Measurements from ENCODE around the gene CHD5.

The CHD5 gene

GRCh38 chr1:6098303-6099215 is 81.6 kb downstream of the CHD5 start:
- H3K9ac ChIP-seq, result no peak overlapping the region
- no peaks in the 10 kb centered on the region for H3K27me3 ChIP-seq
- H3K4me2 ChIP-seq, result no peak overlapping the region
- TF ChIP-seq Cebpa-rat (IDR thresholded peaks at IDR 0.05), result no peak
- H3K27ac ChIP-seq, result no peak overlapping the region
- H3K4me1 ChIP-seq, result peaks cover 32% of the 10 kb centered on the region
- H4K20me1 ChIP-seq, result peaks cover 58% of the 10 kb centered on the region
- no peaks in the 10 kb centered on the region for H3K9me3 ChIP-seq
- H3K36me3 ChIP-seq, result peaks cover 56% of the 10 kb centered on the region
- H3K4me3 ChIP-seq, result no peak overlapping the region

GRCh38 chr1:6097824-6098223 is 82.3 kb downstream of the CHD5 start:
- TF ChIP-seq Cebpa-rat (IDR thresholded peaks at IDR 0.05), result no peak
- Histone ChIP-seq H3K4me1 (peaks cover 37% of the 10 kb centered on the region), H3K4me3 (no peak overlapping the region), H3K36me3 (peaks cover 63% of the 10 kb centered on the region), H3K9ac (no peak overlapping the region), H4K20me1 (peaks cover 65% of the 10 kb centered on the region), H3K9me3 (no peaks in the 10 kb centered on the region), H3K27me3 (no peaks in the 10 kb centered on the region), H3K4me2 (no peak overlapping the region), H3K27ac (no peak overlapping the region)

- Histone ChIP-seq H3K36me3 (peaks cover 69% of the 10 kb centered on the region), H3K27me3 (no peaks in the 10 kb centered on the region), H3K9me3 (no peaks in the 10 kb centered on the region), H3K4me3 (no peak overlapping the region), H3K9ac (no peak overlapping the region), H4K20me1 (peaks cover 72% of the 10 kb centered on the region), H3K4me1 (peaks cover 38% of the 10 kb centered on the region), H3K4me2 (no peak overlapping the region), H3K27ac (no peak overlapping the region)
- TF ChIP-seq Cebpa-rat (IDR thresholded peaks at IDR 0.05), result no peak
These were observed 83.0 kb downstream of the CHD5 start for GRCh38 chr1:6097117-6097595.

- H3K9ac ChIP-seq, result no peak overlapping the region
- H3K27me3 ChIP-seq, result no peaks in the 10 kb centered on the region
- H4K20me1 ChIP-seq, result peaks cover 79% of the 10 kb centered on the region
- no peak overlapping the region for H3K4me2 ChIP-seq
- TF ChIP-seq Cebpa-rat (IDR thresholded peaks at IDR 0.05), result no peak
- H3K4me1 ChIP-seq, result peaks cover 39% of the 10 kb centered on the region
- H3K9me3 ChIP-seq, result no peaks in the 10 kb centered on the region
- H3K4me3 ChIP-seq, result no peak overlapping the region
- 0 out of 2 replicates have a peak overlapping the region, but pooled peaks have one; percentile 22 for H3K27ac ChIP-seq
- peaks cover 75% of the 10 kb centered on the region for H3K36me3 ChIP-seq
These were observed 83.6 kb downstream of the CHD5 start for GRCh38 chr1:6096243-6097116.

GRCh38 chr1:6095511-6096242 is 84.4 kb downstream of the CHD5 start:
- peaks cover 80% of the 10 kb centered on the region for H3K36me3 ChIP-seq

GRCh38 chr1:6094801-6095505 is 85.2 kb downstream of the CHD5 start:
- Histone ChIP-seq H3K4me2 (no peak overlapping the region), H3K4me3 (no peak overlapping the region), H4K20me1 (peaks cover 77% of the 10 kb centered on the region), H3K36me3 (peaks cover 88% of the 10 kb centered on the region), H3K9me3 (no peaks in the 10 kb centered on the region), H3K27me3 (no peaks in the 10 kb centered on the region), H3K4me1 (peaks cover 36% of the 10 kb centered on the region), H3K27ac (no peak overlapping the region), H3K9ac (no peak overlapping the region)
- no peak for TF ChIP-seq Cebpa-rat (IDR thresholded peaks at IDR 0.05)

More at GRCh38 chr1:6095511-6096242, 84.4 kb downstream of the CHD5 start:
- Histone ChIP-seq H3K27ac (0 out of 2 replicates have a peak overlapping the region, but pooled peaks have one; percentile 22), H3K4me3 (no peak overlapping the region), H3K4me1 (peaks cover 36% of the 10 kb centered on the region), H3K4me2 (no peak overlapping the region), H3K9ac (no peak overlapping the region), H3K9me3 (no peaks in the 10 kb centered on the region), H3K27me3 (no peaks in the 10 kb centered on the region), H4K20me1 (peaks cover 77% of the 10 kb centered on the region)
- TF ChIP-seq Cebpa-rat (IDR thresholded peaks at IDR 0.05), result no peak

- TF ChIP-seq Cebpa-rat (IDR thresholded peaks at IDR 0.05), result no peak
- peaks cover 72% of the 10 kb centered on the region for H4K20me1 ChIP-seq
These were observed 85.9 kb downstream of the CHD5 start for GRCh38 chr1:6094246-6094645.

GRCh38 chr1:6093611-6094010 is 86.5 kb downstream of the CHD5 start:
- no peak overlapping the region for H3K4me3 ChIP-seq
- H3K36me3 ChIP-seq, result peaks cover 90% of the 10 kb centered on the region
- 0 out of 2 replicates have a peak overlapping the region, but pooled peaks have one; percentile 45 for H3K9ac ChIP-seq
- H3K27me3 ChIP-seq, result no peaks in the 10 kb centered on the region
- H3K9me3 ChIP-seq, result no peaks in the 10 kb centered on the region
- peak overlapping the region; percentile 3; the same call in 1 of the 2 replicates for H3K27ac ChIP-seq
- no peak for TF ChIP-seq Cebpa-rat (IDR thresholded peaks at IDR 0.05)
- H3K4me1 ChIP-seq, result peaks cover 28% of the 10 kb centered on the region
- no peak overlapping the region for H3K4me2 ChIP-seq
- H4K20me1 ChIP-seq, result peaks cover 67% of the 10 kb centered on the region

More at GRCh38 chr1:6094246-6094645, 85.9 kb downstream of the CHD5 start:
- Histone ChIP-seq H3K36me3 (peaks cover 88% of the 10 kb centered on the region), H3K27ac (no peak overlapping the region), H3K27me3 (no peaks in the 10 kb centered on the region), H3K4me1 (peaks cover 29% of the 10 kb centered on the region), H3K9ac (no peak overlapping the region), H3K4me2 (no peak overlapping the region), H3K4me3 (no peak overlapping the region), H3K9me3 (no peaks in the 10 kb centered on the region)
